ENCODE results near the gene NKTR. TPM values are rescaled to one million over a fixed set of nuclear protein-coding genes. Genes with fewer than 3 reads are reported as not detected.

Gene NKTR
- total RNA-seq, 1 donor from 2014 or later: 142 TPM

DNA sequence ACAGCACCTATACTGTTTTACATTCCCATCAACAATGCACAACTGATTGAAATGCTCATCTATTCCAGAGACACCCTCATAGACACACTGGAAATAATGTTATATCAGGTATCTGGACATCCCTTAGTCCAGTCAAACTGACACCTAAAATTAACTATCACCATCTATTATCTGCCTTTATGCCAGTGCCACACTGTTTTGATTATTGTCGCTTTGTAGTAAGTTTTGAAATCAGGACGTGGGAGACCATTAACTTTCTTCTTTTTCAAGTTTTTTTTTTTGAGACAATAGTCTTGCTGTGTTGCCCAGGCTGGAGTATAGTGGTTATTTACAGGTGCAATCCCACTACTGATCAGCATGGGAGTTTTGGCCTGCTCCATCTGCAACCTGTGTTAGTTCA lies 75.4 kb downstream of the NKTR start:
- peaks cover 5% of the 10 kb centered on the region for H3K27me3 Mint-ChIP-seq
- no peak overlapping the region for H3K27ac Mint-ChIP-seq
- TF ChIP-seq, protein P1, sequence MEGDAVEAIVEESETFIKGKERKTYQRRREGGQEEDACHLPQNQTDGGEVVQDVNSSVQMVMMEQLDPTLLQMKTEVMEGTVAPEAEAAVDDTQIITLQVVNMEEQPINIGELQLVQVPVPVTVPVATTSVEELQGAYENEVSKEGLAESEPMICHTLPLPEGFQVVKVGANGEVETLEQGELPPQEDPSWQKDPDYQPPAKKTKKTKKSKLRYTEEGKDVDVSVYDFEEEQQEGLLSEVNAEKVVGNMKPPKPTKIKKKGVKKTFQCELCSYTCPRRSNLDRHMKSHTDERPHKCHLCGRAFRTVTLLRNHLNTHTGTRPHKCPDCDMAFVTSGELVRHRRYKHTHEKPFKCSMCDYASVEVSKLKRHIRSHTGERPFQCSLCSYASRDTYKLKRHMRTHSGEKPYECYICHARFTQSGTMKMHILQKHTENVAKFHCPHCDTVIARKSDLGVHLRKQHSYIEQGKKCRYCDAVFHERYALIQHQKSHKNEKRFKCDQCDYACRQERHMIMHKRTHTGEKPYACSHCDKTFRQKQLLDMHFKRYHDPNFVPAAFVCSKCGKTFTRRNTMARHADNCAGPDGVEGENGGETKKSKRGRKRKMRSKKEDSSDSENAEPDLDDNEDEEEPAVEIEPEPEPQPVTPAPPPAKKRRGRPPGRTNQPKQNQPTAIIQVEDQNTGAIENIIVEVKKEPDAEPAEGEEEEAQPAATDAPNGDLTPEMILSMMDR (IDR thresholded peaks at IDR 0.05; ENCODE audit: unreplicated experiment): no peak
- no peak overlapping the region for H3K4me3 Mint-ChIP-seq (ENCODE audit: low read depth)
- no peaks in the 10 kb centered on the region for H3K4me1 Mint-ChIP-seq (ENCODE audit: low read depth)
- H3K36me3 Mint-ChIP-seq (ENCODE audit: insufficient read depth): no peaks in the 10 kb centered on the region
- H3K9me3 Mint-ChIP-seq (ENCODE audit: low read depth): peaks cover 16% of the 10 kb centered on the region
- no peak for DNase-seq (ENCODE audit: low spot score, unreplicated experiment)

DNA sequence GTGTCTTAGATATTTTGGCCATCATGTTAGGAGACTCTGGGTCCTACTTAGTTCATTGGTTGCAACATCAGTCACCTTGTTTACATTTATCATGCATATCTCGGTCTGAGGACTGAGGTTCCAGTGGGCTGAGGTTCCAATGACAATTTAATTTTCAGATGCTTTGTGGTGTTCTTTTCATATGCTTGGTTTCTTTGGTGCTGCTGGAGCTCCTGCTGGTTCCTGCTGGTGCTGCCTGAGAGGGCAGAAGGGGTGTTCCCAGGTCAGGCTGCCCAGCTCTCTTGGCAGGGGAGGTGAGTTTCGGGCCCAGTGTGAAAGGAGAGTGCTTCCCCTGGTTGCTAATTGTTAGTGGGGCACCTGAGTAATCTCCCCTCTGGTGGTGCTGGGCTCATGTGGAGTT lies 78.0 kb downstream of the NKTR start:
- H3K4me1 Mint-ChIP-seq (ENCODE audit: low read depth): no peaks in the 10 kb centered on the region
- H3K27me3 Mint-ChIP-seq: peaks cover 10% of the 10 kb centered on the region
- no peak overlapping the region for H3K27ac Mint-ChIP-seq
- H3K36me3 Mint-ChIP-seq (ENCODE audit: insufficient read depth): no peaks in the 10 kb centered on the region
- peaks cover 16% of the 10 kb centered on the region for H3K9me3 Mint-ChIP-seq (ENCODE audit: low read depth)
- no peak overlapping the region for H3K4me3 Mint-ChIP-seq (ENCODE audit: low read depth)
- TF ChIP-seq, protein P1 (IDR thresholded peaks at IDR 0.05; ENCODE audit: unreplicated experiment): no peak
- no peak for DNase-seq (ENCODE audit: low spot score, unreplicated experiment)

DNA sequence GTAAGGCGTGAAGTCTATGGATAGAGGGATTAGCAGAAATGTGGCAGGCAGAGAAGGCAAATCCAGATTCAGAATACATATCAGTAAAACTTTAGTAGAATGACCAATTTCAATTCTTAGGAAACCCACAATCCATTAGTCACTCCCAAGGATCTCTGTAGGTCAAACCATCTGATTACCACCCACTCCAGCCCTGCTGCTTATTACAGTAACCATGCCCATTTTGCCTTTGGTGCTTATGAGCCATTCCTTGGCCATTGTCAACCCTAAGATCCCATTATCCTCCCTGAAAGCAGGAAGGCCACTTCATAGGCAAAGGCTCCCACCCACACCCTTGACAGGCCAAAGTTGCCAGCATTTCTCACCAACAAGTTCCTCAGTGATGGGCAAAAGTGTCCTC lies 79.8 kb downstream of the NKTR start:
- Mint-ChIP-seq H3K4me1 (ENCODE audit: low read depth) (no peaks in the 10 kb centered on the region), H3K27ac (no peak overlapping the region), H3K27me3 (peaks cover 7% of the 10 kb centered on the region), H3K36me3 (ENCODE audit: insufficient read depth) (no peaks in the 10 kb centered on the region), H3K4me3 (ENCODE audit: low read depth) (no peak overlapping the region), H3K9me3 (ENCODE audit: low read depth) (peaks cover 16% of the 10 kb centered on the region)
- DNase-seq (ENCODE audit: low spot score, unreplicated experiment): no peak
- TF ChIP-seq, protein P1 (IDR thresholded peaks at IDR 0.05; ENCODE audit: unreplicated experiment): no peak

DNA sequence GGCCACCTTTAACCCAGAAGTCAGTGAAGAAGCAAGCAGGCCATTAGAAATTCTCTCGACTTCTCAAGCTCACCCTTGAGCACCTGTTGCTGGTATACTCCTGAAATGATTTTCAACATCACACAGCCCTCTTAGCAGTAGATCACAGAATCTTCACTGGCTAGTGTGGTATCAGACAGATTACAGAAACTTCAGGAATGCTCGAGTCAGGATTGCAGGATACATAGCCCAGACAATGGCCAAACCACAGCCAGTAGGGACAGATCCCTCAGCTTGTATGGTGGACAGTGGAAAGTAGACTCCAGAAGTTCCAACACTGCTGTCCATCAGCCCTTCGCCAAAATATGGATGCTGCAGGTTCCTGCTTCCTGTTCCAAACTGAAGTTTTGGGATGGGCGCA lies 80.3 kb downstream of the NKTR start:
- Mint-ChIP-seq H3K27me3 (peaks cover 7% of the 10 kb centered on the region), H3K4me1 (ENCODE audit: low read depth) (no peaks in the 10 kb centered on the region), H3K27ac (no peak overlapping the region), H3K9me3 (ENCODE audit: low read depth) (peaks cover 15% of the 10 kb centered on the region), H3K36me3 (ENCODE audit: insufficient read depth) (no peaks in the 10 kb centered on the region), H3K4me3 (ENCODE audit: low read depth) (no peak overlapping the region)
- DNase-seq (ENCODE audit: low spot score, unreplicated experiment): no peak
- TF ChIP-seq, protein P1 (IDR thresholded peaks at IDR 0.05; ENCODE audit: unreplicated experiment): no peak

DNA sequence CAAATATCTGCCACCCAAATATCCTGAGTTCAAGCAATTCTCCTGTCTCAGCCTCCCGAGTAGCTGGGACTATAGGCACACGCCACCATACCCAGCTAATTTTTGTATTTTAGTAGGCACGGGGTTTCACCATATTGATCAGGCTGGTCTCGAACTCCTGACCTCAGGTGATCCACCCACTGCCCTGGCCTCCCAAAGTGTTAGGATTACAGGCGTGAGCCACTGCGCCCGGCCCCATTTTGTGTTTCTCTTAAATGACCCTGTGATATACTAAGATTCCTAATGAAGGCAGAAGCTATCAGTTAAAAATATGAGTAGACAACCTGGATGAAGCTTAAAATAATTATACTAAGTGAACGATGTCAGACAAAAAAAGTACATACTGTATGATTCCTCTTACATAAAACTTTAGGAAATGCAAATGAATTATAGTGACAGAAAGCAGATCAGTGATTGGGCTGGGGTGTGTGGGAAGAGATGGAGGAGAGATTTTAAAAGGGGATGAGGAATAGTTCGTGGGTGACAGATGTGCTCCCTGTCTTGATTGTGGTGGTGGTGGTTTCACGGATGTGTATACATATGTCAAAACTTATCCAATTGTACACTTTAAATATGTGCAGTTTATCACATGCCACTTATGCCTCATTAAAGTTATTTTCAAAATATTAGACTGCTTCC lies 81.0 kb downstream of the NKTR start:
- Mint-ChIP-seq H3K27ac (no peak overlapping the region), H3K27me3 (peaks cover 7% of the 10 kb centered on the region), H3K4me1 (ENCODE audit: low read depth) (no peaks in the 10 kb centered on the region), H3K36me3 (ENCODE audit: insufficient read depth) (no peaks in the 10 kb centered on the region), H3K9me3 (ENCODE audit: low read depth) (peaks cover 8% of the 10 kb centered on the region), H3K4me3 (ENCODE audit: low read depth) (no peak overlapping the region)
- DNase-seq (ENCODE audit: low spot score, unreplicated experiment): no peak
- TF ChIP-seq, protein P1 (IDR thresholded peaks at IDR 0.05; ENCODE audit: unreplicated experiment): no peak

Measured in progenitor cell of endocrine pancreas (in vitro differentiated cells).